Spinal cord (tissue), 10 donors: ENCODE measurements around the gene CHMP4B. TPM values are rescaled to one million over a fixed set of nuclear protein-coding genes. Genes with fewer than 3 reads are reported as not detected.

Experiments used
- DNase-seq, 6 donors: peaks; one replicate each; pipeline versions ENCODE4 v3.0.0 to v3.0.0-alpha.2; 2013 to 2015; ENCODE audit warnings: low spot score in 6 of 6, low read depth in 4 of 6
- H3K27ac ChIP-seq: one replicate; pipeline ENCODE4 v1.5.1; 2013; ENCODE audit warnings: low read depth, low read length, control low read depth
- H3K27me3 ChIP-seq: one replicate; pipeline ENCODE4 v1.6.1; 2013; ENCODE audit warnings: low read length; ENCODE audit not compliant: control insufficient read depth, insufficient read depth
- H3K36me3 ChIP-seq: one replicate; pipeline ENCODE4 v1.6.1; 2013; ENCODE audit warnings: low read length; ENCODE audit not compliant: control insufficient read depth, insufficient read depth
- H3K4me1 ChIP-seq: one replicate; pipeline ENCODE4 v1.6.1; 2013; ENCODE audit warnings: low read length; ENCODE audit not compliant: control insufficient read depth, insufficient read depth
- H3K4me3 ChIP-seq: one replicate; pipeline ENCODE4 v1.5.1; 2013; ENCODE audit warnings: low read depth, low read length, control low read depth
- H3K9me3 ChIP-seq: one replicate; pipeline ENCODE4 v1.6.1; 2013; ENCODE audit warnings: low read length; ENCODE audit not compliant: control insufficient read depth, insufficient read depth
- WGBS: methylation state at CpG from one replicate; pipeline ENCODE4 v1.1.5; 2013; ENCODE audit warnings: missing lambda C conversion rate; ENCODE audit not compliant: insufficient coverage; 5-methylcytosine and 5-hydroxymethylcytosine counted together
- polyA plus RNA-seq, 2 donors: library from polyadenylated mRNA; unstranded; fragments of 120-200 nt; gene quantifications; one replicate each; pipeline ENCODE4 v1.2.1, GENCODE V29; 2013; ENCODE audit not compliant: insufficient read length in 2 of 2
- total RNA-seq, 2 donors: library from RNA; depleted of rRNA in 1 of 2; stranded (reverse); fragments of 120-200 nt in 1 of 2; fragments of >200 nt in 1 of 2; gene quantifications; one replicate each; pipeline versions ENCODE4 v1.2.3 to v1.2.4, GENCODE V29; 2013 to 2014
- donor health status: healthy.

The CHMP4B gene
- total and polyA plus RNA-seq, 4 donors: 47.3 to 187 (median 114) TPM

GRCh38 chr20:33893314-33893713, 82.2 kb downstream of the CHMP4B start:
- no CpG with 5 or more reads among the region's 4 CpGs for WGBS
- peaks cover 3% of the 10 kb centered on the region for H3K4me1 ChIP-seq
- no peak overlapping the region for H3K4me3 ChIP-seq
- H3K27me3 ChIP-seq: no peaks in the 10 kb centered on the region
- H3K36me3 ChIP-seq: no peaks in the 10 kb centered on the region
- H3K9me3 ChIP-seq: no peaks in the 10 kb centered on the region
- DNase-seq: peak in 1 of 6 donors; percentile 49
- H3K27ac ChIP-seq: no peak overlapping the region

- peaks cover 3% of the 10 kb centered on the region for H3K4me1 ChIP-seq
- no peaks in the 10 kb centered on the region for H3K9me3 ChIP-seq
- no peaks in the 10 kb centered on the region for H3K36me3 ChIP-seq
- WGBS: 57% methylated on average over 1 of the region's 3 CpGs
- no peak for DNase-seq
- no peaks in the 10 kb centered on the region for H3K27me3 ChIP-seq
- H3K4me3 ChIP-seq: no peak overlapping the region
- H3K27ac ChIP-seq: no peak overlapping the region
Measured at GRCh38 chr20:33894798-33895197, 83.7 kb downstream of the CHMP4B start.

- Histone ChIP-seq H3K27me3 (no peaks in the 10 kb centered on the region), H3K36me3 (no peaks in the 10 kb centered on the region), H3K4me1 (peaks cover 3% of the 10 kb centered on the region), H3K4me3 (no peak overlapping the region), H3K27ac (no peak overlapping the region), H3K9me3 (no peaks in the 10 kb centered on the region)
- DNase-seq: peak in 3 of 6 donors; percentile 17 to 52 (median 44)
- WGBS: 19% methylated on average over 2 of the region's 4 CpGs
Measured at GRCh38 chr20:33896509-33896908, 85.4 kb downstream of the CHMP4B start.

GRCh38 chr20:33897313-33897912, 86.3 kb downstream of the CHMP4B start:
- DNase-seq: no peak
- H3K27ac ChIP-seq: no peak overlapping the region
- H3K9me3 ChIP-seq: no peaks in the 10 kb centered on the region
- no peaks in the 10 kb centered on the region for H3K36me3 ChIP-seq
- WGBS: 85% methylated on average over 7 of the region's 8 CpGs
- H3K27me3 ChIP-seq: no peaks in the 10 kb centered on the region
- H3K4me1 ChIP-seq: peaks cover 3% of the 10 kb centered on the region
- no peak overlapping the region for H3K4me3 ChIP-seq

GRCh38 chr20:33899106-33899505, 88.0 kb downstream of the CHMP4B start:
- Histone ChIP-seq H3K4me1 (peaks cover 3% of the 10 kb centered on the region), H3K36me3 (no peaks in the 10 kb centered on the region), H3K27ac (no peak overlapping the region), H3K9me3 (no peaks in the 10 kb centered on the region), H3K27me3 (no peaks in the 10 kb centered on the region), H3K4me3 (no peak overlapping the region)
- DNase-seq: no peak
- 91% methylated on average over 7 of the region's 7 CpGs for WGBS

GRCh38 chr20:33900521-33901131, 89.5 kb downstream of the CHMP4B start:
- Histone ChIP-seq H3K27me3 (no peaks in the 10 kb centered on the region), H3K4me1 (peaks cover 3% of the 10 kb centered on the region), H3K27ac (no peak overlapping the region), H3K36me3 (no peaks in the 10 kb centered on the region), H3K4me3 (no peak overlapping the region), H3K9me3 (no peaks in the 10 kb centered on the region)
- WGBS: 44% methylated on average over 4 of the region's 10 CpGs
- DNase-seq: no peak

- WGBS: 81% methylated on average over 3 of the region's 4 CpGs
- Histone ChIP-seq H3K27ac (no peak overlapping the region), H3K27me3 (no peaks in the 10 kb centered on the region), H3K4me1 (peaks cover 3% of the 10 kb centered on the region), H3K9me3 (no peaks in the 10 kb centered on the region), H3K36me3 (no peaks in the 10 kb centered on the region), H3K4me3 (no peak overlapping the region)
- no peak for DNase-seq
Measured at GRCh38 chr20:33901132-33901523, 90.0 kb downstream of the CHMP4B start.

- H3K36me3 ChIP-seq: no peaks in the 10 kb centered on the region
- H3K4me3 ChIP-seq: no peak overlapping the region
- DNase-seq: no peak
- H3K9me3 ChIP-seq: no peaks in the 10 kb centered on the region
- no peaks in the 10 kb centered on the region for H3K4me1 ChIP-seq
- H3K27ac ChIP-seq: no peak overlapping the region
- WGBS: 96% methylated on average over 3 of the region's 3 CpGs
- H3K27me3 ChIP-seq: no peaks in the 10 kb centered on the region
Measured at GRCh38 chr20:33902011-33902410, 90.9 kb downstream of the CHMP4B start.
